ENCODE results near the gene C12orf60.

Gene C12orf60

GRCh38 chr12:14854586-14855183, 51.2 kb downstream of the C12orf60 start:
- Histone ChIP-seq H3K4me3 (ENCODE audit: low read length) (no peak overlapping the region), H3K27me3 (ENCODE audit: insufficient read depth, low read length) (no peaks in the 10 kb centered on the region), H3K36me3 (ENCODE audit: insufficient read depth, low read depth, low read length) (no peaks in the 10 kb centered on the region), H3K9me3 (ENCODE audit: insufficient read depth, low read depth, low read length) (no peaks in the 10 kb centered on the region), H3K4me1 (ENCODE audit: insufficient read depth, low read length) (peaks cover 13% of the 10 kb centered on the region), H3K9ac (ENCODE audit: low read depth, low read length) (no peak overlapping the region), H3K27ac (ENCODE audit: low read length) (no peak overlapping the region)

GRCh38 chr12:14858513-14858912, 55.0 kb downstream of the C12orf60 start:
- no peak overlapping the region for H3K9ac ChIP-seq (ENCODE audit: low read depth, low read length)
- no peak overlapping the region for H3K4me3 ChIP-seq (ENCODE audit: low read length)
- peaks cover 8% of the 10 kb centered on the region for H3K4me1 ChIP-seq (ENCODE audit: insufficient read depth, low read length)
- H3K27ac ChIP-seq (ENCODE audit: low read length), result no peak overlapping the region
- no peaks in the 10 kb centered on the region for H3K9me3 ChIP-seq (ENCODE audit: insufficient read depth, low read depth, low read length)
- no peaks in the 10 kb centered on the region for H3K27me3 ChIP-seq (ENCODE audit: insufficient read depth, low read length)
- H3K36me3 ChIP-seq (ENCODE audit: insufficient read depth, low read depth, low read length), result no peaks in the 10 kb centered on the region

- Histone ChIP-seq H3K4me3 (ENCODE audit: low read length) (no peak overlapping the region), H3K4me1 (ENCODE audit: insufficient read depth, low read length) (no peaks in the 10 kb centered on the region), H3K36me3 (ENCODE audit: insufficient read depth, low read depth, low read length) (no peaks in the 10 kb centered on the region), H3K9me3 (ENCODE audit: insufficient read depth, low read depth, low read length) (no peaks in the 10 kb centered on the region), H3K27ac (ENCODE audit: low read length) (no peak overlapping the region), H3K27me3 (ENCODE audit: insufficient read depth, low read length) (no peaks in the 10 kb centered on the region), H3K9ac (ENCODE audit: low read depth, low read length) (no peak overlapping the region)
Observed at GRCh38 chr12:14860490-14860889, 57.0 kb downstream of the C12orf60 start.

GRCh38 chr12:14868916-14869506, 65.5 kb downstream of the C12orf60 start:
- no peak overlapping the region for H3K27ac ChIP-seq (ENCODE audit: low read length)
- no peaks in the 10 kb centered on the region for H3K4me1 ChIP-seq (ENCODE audit: insufficient read depth, low read length)
- no peak overlapping the region for H3K9ac ChIP-seq (ENCODE audit: low read depth, low read length)

DNA sequence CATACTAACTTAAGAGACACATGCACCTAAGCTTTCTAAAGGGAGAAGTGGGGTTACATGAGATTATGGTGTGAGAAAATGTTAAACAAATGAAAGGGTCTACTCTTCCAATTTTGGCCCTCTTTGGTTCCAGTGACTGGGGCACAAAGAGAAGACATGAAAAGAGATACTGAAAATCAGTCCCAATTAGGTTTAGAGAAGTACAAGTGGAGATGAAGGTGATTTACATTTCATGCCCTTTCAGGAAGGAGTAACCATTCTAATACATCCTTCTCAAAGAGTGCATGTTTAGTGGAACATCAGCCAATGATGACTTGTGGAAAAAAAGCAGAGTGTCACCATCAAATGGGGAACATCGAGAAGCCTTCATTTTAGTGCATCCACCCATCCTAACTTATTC, 67.8 kb downstream of the C12orf60 start:
- Histone ChIP-seq H3K9ac (ENCODE audit: low read depth, low read length) (no peak overlapping the region), H3K9me3 (ENCODE audit: insufficient read depth, low read depth, low read length) (peaks cover 22% of the 10 kb centered on the region), H3K27ac (ENCODE audit: low read length) (no peak overlapping the region), H3K27me3 (ENCODE audit: insufficient read depth, low read length) (no peaks in the 10 kb centered on the region), H3K4me1 (ENCODE audit: insufficient read depth, low read length) (no peaks in the 10 kb centered on the region), H3K4me3 (ENCODE audit: low read length) (no peak overlapping the region), H3K36me3 (ENCODE audit: insufficient read depth, low read depth, low read length) (no peaks in the 10 kb centered on the region)

More at GRCh38 chr12:14868916-14869506, 65.5 kb downstream of the C12orf60 start:
- Histone ChIP-seq H3K27me3 (ENCODE audit: insufficient read depth, low read length) (no peaks in the 10 kb centered on the region), H3K9me3 (ENCODE audit: insufficient read depth, low read depth, low read length) (peaks cover 22% of the 10 kb centered on the region), H3K36me3 (ENCODE audit: insufficient read depth, low read depth, low read length) (no peaks in the 10 kb centered on the region), H3K4me3 (ENCODE audit: low read length) (no peak overlapping the region)

- H3K27ac ChIP-seq (ENCODE audit: low read length), result no peak overlapping the region
- no peaks in the 10 kb centered on the region for H3K27me3 ChIP-seq (ENCODE audit: insufficient read depth, low read length)
- no peak overlapping the region for H3K9ac ChIP-seq (ENCODE audit: low read depth, low read length)
- H3K4me3 ChIP-seq (ENCODE audit: low read length), result no peak overlapping the region
- no peaks in the 10 kb centered on the region for H3K4me1 ChIP-seq (ENCODE audit: insufficient read depth, low read length)
- peaks cover 16% of the 10 kb centered on the region for H3K9me3 ChIP-seq (ENCODE audit: insufficient read depth, low read depth, low read length)
- no peaks in the 10 kb centered on the region for H3K36me3 ChIP-seq (ENCODE audit: insufficient read depth, low read depth, low read length)
Observed at GRCh38 chr12:14871886-14872285, 68.4 kb downstream of the C12orf60 start.

GRCh38 chr12:14873440-14874185, 70.1 kb downstream of the C12orf60 start:
- no peak overlapping the region for H3K27ac ChIP-seq (ENCODE audit: low read length)
- H3K27me3 ChIP-seq (ENCODE audit: insufficient read depth, low read length), result no peaks in the 10 kb centered on the region
- no peak overlapping the region for H3K4me3 ChIP-seq (ENCODE audit: low read length)
- H3K9me3 ChIP-seq (ENCODE audit: insufficient read depth, low read depth, low read length), result no peaks in the 10 kb centered on the region; the same call in 1 of the 2 replicates
- H3K9ac ChIP-seq (ENCODE audit: low read depth, low read length), result no peak overlapping the region
- no peaks in the 10 kb centered on the region for H3K36me3 ChIP-seq (ENCODE audit: insufficient read depth, low read depth, low read length)
- H3K4me1 ChIP-seq (ENCODE audit: insufficient read depth, low read length), result no peaks in the 10 kb centered on the region
